K562 (cell line): ENCODE results near the gene MDH2. TPM values are rescaled to one million over a fixed set of nuclear protein-coding genes. Genes with fewer than 3 reads are reported as not detected.

Experiments used
- CTBP1 ChIP-seq: fragments of 450-650 bp; IDR thresholded peaks from 2 replicates; pipeline ENCODE4 v1.6.1; 2016; ENCODE audit warnings: borderline replicate concordance
- JUND ChIP-seq, 2 experiments: IDR thresholded peaks; 2 replicates in 1 of 2; 3 replicates in 1 of 2; pipeline ENCODE4 v1.6.1; 2011; ENCODE audit warnings: borderline replicate concordance in 2 of 2, low read depth in 2 of 2, low read length in 2 of 2, improper control_type of control experiment in 1 of 2, missing biosample characterization in 1 of 2, missing genetic modification characterization in 1 of 2, missing genetic modification reagents in 1 of 2
- KLF6 ChIP-seq: fragments of 250-450 bp; sonication (Bioruptor Pico); IDR thresholded peaks from 2 replicates; pipeline ENCODE4 v1.4.0; 2020; ENCODE audit warnings: mild to moderate bottlenecking, moderate library complexity, borderline replicate concordance
- MAZ ChIP-seq, 2 experiments: fragments of 450-650 bp in 1 of 2; sonication (generic) in 1 of 2; formaldehyde crosslinking; IDR thresholded peaks in 1 of 2; conservative IDR thresholded peaks in 1 of 2; 2 replicates each; pipeline versions ENCODE4 v1.4.0 to v1.5.0; 2020; ENCODE audit warnings: mild to moderate bottlenecking in 1 of 2, missing genetic modification reagents in 1 of 2
- PHB ChIP-seq: fragments of 250-450 bp; sonication (Bioruptor Pico); IDR thresholded peaks from 2 replicates; pipeline ENCODE4 v1.5.0; 2021
- POLR3A ChIP-seq: IDR thresholded peaks from 2 replicates; pipeline ENCODE4 v1.6.1; 2011; ENCODE audit warnings: borderline replicate concordance, mild to moderate bottlenecking, moderate library complexity; ENCODE audit not compliant: insufficient read length, insufficient read depth; ENCODE audit errors: extremely low read depth
- RB1 ChIP-seq: fragments of 450-650 bp; IDR thresholded peaks from 2 replicates; pipeline ENCODE4 v1.6.1; 2017; ENCODE audit warnings: low read depth, mild to moderate bottlenecking
- RCOR1 ChIP-seq, 2 experiments: IDR thresholded peaks; 2 replicates each; pipeline ENCODE4 v1.6.1; 2012; ENCODE audit warnings: low read depth in 2 of 2, low read length in 2 of 2, borderline replicate concordance in 1 of 2, improper control_type of control experiment in 1 of 2
- SMC3 ChIP-seq: conservative IDR thresholded peaks from 2 replicates; pipeline ENCODE4 v1.6.1; 2011; ENCODE audit warnings: low read depth, low read length, improper control_type of control experiment; ENCODE audit not compliant: insufficient read depth
- polyA plus RNA-seq, 8 experiments: library from polyadenylated mRNA; depleted of rRNA in 4 of 8; stranded (reverse) in 5 of 8; unstranded in 3 of 8; fragments of >200 nt; fragmentation: Nextera tagmentation in 2 of 8; fragmentation: Illumina TruSeq in 1 of 8; extraction: Ambion mirVana in 2 of 8; extraction: Trizol in 1 of 8; gene quantifications; 2 replicates each; pipeline versions ENCODE4 v1.2.1 to v1.2.3, GENCODE V29; 2011 to 2014; ENCODE audit warnings: inconsistent platforms in 1 of 8, missing spikeins in 1 of 8
- total RNA-seq, 7 experiments: library from RNA; depleted of rRNA in 6 of 7; stranded (reverse); fragments of >200 nt in 6 of 7; fragmentation: Illumina TruSeq in 2 of 7; extraction: Trizol in 2 of 7; gene quantifications; 2 replicates each; pipeline versions ENCODE4 v1.2.1 to v1.2.3, GENCODE V29; 2011 to 2021; ENCODE audit warnings: low replicate concordance in 1 of 7
- TF ChIP-seq, protein P1 (sequence below), 2 experiments: fragments of 450-650 bp; formaldehyde crosslinking in 1 of 2; IDR thresholded peaks; 2 replicates each; pipeline versions ENCODE4 v1.4.0 to v1.6.1; 2014 to 2020; ENCODE audit warnings: mild to moderate bottlenecking in 2 of 2, borderline replicate concordance in 1 of 2, low read depth in 1 of 2
- TF ChIP-seq, protein P2 (sequence below): fragments of 150-350 bp; conservative IDR thresholded peaks from 2 replicates; pipeline ENCODE4 v1.6.1; 2014; ENCODE audit warnings: low read length
- TF ChIP-seq, protein P3 (sequence below): fragments of 450-650 bp; formaldehyde crosslinking; IDR thresholded peaks from 2 replicates; pipeline ENCODE4 v1.4.0; 2020; ENCODE audit warnings: mild to moderate bottlenecking, moderate library complexity

The MDH2 gene
- total and polyA plus RNA-seq, 9 of the 15 experiments (the other 6 are each of a cell fraction or from before 2014, with no cell fraction given): 106 to 701 (median 242) TPM

DNA sequence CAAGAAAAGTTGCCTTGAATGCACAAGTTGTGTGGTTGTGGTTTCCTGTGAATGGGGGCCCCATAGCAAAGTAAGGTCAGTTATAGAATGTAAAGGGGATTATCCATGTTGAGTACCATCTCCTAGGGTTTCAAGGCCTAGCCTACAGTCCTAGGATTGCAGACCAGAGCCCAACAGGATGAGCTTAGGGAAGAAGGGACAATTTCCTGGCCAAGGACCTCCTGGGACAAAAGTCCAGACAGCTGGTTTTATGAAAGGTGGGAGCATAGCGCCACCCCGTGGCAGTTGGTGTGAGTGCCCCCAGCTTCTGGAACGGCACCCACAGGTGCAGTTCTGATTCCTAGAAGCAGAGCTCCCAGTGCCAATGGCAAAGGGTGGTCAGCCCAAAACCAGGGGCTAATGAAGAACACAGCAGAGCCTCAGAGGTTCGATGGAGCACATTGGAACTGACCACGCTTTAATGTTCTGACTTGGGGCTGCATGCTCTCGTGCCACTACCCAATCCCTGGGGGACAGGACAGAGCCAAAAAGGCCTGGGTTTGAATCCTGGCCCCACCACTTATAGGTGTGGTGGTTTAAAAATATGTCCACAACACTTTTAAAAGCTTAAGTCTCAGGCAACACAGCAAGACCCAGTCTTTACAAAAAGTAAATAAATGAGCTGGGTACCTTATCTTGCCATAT, 27.7 kb upstream of the MDH2 start (continued):
- TF ChIP-seq, protein P1, sequence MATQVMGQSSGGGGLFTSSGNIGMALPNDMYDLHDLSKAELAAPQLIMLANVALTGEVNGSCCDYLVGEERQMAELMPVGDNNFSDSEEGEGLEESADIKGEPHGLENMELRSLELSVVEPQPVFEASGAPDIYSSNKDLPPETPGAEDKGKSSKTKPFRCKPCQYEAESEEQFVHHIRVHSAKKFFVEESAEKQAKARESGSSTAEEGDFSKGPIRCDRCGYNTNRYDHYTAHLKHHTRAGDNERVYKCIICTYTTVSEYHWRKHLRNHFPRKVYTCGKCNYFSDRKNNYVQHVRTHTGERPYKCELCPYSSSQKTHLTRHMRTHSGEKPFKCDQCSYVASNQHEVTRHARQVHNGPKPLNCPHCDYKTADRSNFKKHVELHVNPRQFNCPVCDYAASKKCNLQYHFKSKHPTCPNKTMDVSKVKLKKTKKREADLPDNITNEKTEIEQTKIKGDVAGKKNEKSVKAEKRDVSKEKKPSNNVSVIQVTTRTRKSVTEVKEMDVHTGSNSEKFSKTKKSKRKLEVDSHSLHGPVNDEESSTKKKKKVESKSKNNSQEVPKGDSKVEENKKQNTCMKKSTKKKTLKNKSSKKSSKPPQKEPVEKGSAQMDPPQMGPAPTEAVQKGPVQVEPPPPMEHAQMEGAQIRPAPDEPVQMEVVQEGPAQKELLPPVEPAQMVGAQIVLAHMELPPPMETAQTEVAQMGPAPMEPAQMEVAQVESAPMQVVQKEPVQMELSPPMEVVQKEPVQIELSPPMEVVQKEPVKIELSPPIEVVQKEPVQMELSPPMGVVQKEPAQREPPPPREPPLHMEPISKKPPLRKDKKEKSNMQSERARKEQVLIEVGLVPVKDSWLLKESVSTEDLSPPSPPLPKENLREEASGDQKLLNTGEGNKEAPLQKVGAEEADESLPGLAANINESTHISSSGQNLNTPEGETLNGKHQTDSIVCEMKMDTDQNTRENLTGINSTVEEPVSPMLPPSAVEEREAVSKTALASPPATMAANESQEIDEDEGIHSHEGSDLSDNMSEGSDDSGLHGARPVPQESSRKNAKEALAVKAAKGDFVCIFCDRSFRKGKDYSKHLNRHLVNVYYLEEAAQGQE (IDR thresholded peaks at IDR 0.05; ENCODE audit: borderline replicate concordance): peak; percentile 94
- TF ChIP-seq, protein P1 (CRISPR knock-in tag; IDR thresholded peaks at IDR 0.05; ENCODE audit: low read depth): no peak
- TF ChIP-seq KLF6 (CRISPR knock-in tag) (0 out of 2 replicates have a peak, but pooled peaks have one; percentile 15), CTBP1 (0 out of 2 replicates have a peak, but pooled peaks have one; percentile 42), JUND (IDR thresholded peaks at IDR 0.05; ENCODE audit: borderline replicate concordance, low read depth, low read length) (peak; percentile 47; the same call in 1 of the 2 replicates), JUND (tag; IDR thresholded peaks at IDR 0.05; ENCODE audit: borderline replicate concordance, low read depth, low read length) (no peak), PHB (CRISPR knock-in tag) (0 out of 2 replicates have a peak, but pooled peaks have one; percentile 6), RCOR1 (IDR thresholded peaks at IDR 0.05; ENCODE audit: borderline replicate concordance in 1 of 2, low read depth in 2 of 2, low read length in 2 of 2) (peak in 1 of 2 experiments; percentile 23; a peak in 1 of 4 replicates), SMC3 (peak; percentile 98), MAZ (CRISPR knock-in tag; conservative IDR thresholded peaks at IDR 0.05 in 1 of 2, IDR thresholded peaks at IDR 0.05 in 1 of 2) (peak; percentile 50 to 73; a peak in 2 of 4 replicates), POLR3A (no peak), RB1 (peak; percentile 52; the same call in 1 of the 2 replicates)
- TF ChIP-seq, protein P2, sequence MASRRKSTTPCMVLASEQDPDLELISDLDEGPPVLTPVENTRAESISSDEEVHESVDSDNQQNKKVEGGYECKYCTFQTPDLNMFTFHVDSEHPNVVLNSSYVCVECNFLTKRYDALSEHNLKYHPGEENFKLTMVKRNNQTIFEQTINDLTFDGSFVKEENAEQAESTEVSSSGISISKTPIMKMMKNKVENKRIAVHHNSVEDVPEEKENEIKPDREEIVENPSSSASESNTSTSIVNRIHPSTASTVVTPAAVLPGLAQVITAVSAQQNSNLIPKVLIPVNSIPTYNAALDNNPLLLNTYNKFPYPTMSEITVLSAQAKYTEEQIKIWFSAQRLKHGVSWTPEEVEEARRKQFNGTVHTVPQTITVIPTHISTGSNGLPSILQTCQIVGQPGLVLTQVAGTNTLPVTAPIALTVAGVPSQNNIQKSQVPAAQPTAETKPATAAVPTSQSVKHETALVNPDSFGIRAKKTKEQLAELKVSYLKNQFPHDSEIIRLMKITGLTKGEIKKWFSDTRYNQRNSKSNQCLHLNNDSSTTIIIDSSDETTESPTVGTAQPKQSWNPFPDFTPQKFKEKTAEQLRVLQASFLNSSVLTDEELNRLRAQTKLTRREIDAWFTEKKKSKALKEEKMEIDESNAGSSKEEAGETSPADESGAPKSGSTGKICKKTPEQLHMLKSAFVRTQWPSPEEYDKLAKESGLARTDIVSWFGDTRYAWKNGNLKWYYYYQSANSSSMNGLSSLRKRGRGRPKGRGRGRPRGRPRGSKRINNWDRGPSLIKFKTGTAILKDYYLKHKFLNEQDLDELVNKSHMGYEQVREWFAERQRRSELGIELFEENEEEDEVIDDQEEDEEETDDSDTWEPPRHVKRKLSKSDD: 0 out of 2 replicates have a peak, but pooled peaks have one; percentile 46
- TF ChIP-seq, protein P3, sequence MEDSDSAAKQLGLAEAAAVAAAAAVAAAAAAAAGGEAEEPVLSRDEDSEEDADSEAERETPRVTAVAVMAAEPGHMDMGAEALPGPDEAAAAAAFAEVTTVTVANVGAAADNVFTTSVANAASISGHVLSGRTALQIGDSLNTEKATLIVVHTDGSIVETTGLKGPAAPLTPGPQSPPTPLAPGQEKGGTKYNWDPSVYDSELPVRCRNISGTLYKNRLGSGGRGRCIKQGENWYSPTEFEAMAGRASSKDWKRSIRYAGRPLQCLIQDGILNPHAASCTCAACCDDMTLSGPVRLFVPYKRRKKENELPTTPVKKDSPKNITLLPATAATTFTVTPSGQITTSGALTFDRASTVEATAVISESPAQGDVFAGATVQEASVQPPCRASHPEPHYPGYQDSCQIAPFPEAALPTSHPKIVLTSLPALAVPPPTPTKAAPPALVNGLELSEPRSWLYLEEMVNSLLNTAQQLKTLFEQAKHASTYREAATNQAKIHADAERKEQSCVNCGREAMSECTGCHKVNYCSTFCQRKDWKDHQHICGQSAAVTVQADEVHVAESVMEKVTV (CRISPR knock-in tag): peak; percentile 96
